ENCODE data around the gene SORBS1. TPM values are rescaled to one million over a fixed set of nuclear protein-coding genes. Genes with fewer than 3 reads are reported as not detected.

The SORBS1 gene
- total RNA-seq, 4 donors from 2014 or later: 23.3 to 359 (median 72.2) TPM

GRCh38 chr10:95547791-95548435 is 13.3 kb downstream of the SORBS1 start:
- no peak for DNase-seq
- H3K4me3 ChIP-seq: peak overlapping the region in 1 of 4 donors; percentile 24
- TF ChIP-seq CTCF (IDR thresholded peaks at IDR 0.05) (no peak), POLR2A (IDR thresholded peaks at IDR 0.05) (no peak)
- H3K36me3 ChIP-seq: no peaks in the 10 kb centered on the region
- WGBS, 2 donors: 78 to 80% methylated on average over 3 of the region's 3 CpGs
- peaks cover 0 to 49% (median 0%) of the 10 kb centered on the region in 3 donors for H3K4me1 ChIP-seq
- peak overlapping the region in 3 of 4 donors; percentile 50 to 88 (median 57) for H3K27ac ChIP-seq
- intact Hi-C loops (cut with DNase I): no loop called here
- no peaks in the 10 kb centered on the region for H3K9me3 ChIP-seq
- H3K27me3 ChIP-seq: no peaks in the 10 kb centered on the region

GRCh38 chr10:95547197-95547596 is 14.0 kb downstream of the SORBS1 start:
- H3K36me3 ChIP-seq: no peaks in the 10 kb centered on the region
- no peaks in the 10 kb centered on the region for H3K9me3 ChIP-seq
- peak overlapping the region in 2 of 4 donors; percentile 45 to 88 for H3K27ac ChIP-seq
- peaks cover 0 to 55% (median 0%) of the 10 kb centered on the region in 3 donors for H3K4me1 ChIP-seq
- no peak overlapping the region for H3K4me3 ChIP-seq
- WGBS, 2 donors: 83 to 88% methylated on average over 1 to 3 of the region's 3 CpGs
- intact Hi-C loops (cut with DNase I): no loop called here
- no peak for DNase-seq
- no peaks in the 10 kb centered on the region for H3K27me3 ChIP-seq
- TF ChIP-seq CTCF (IDR thresholded peaks at IDR 0.05) (no peak), POLR2A (IDR thresholded peaks at IDR 0.05) (no peak)

GRCh38 chr10:95545981-95546380 is 15.2 kb downstream of the SORBS1 start:
- TF ChIP-seq CTCF (IDR thresholded peaks at IDR 0.05): no peak
- no peak for TF ChIP-seq POLR2A (IDR thresholded peaks at IDR 0.05)
- Histone ChIP-seq H3K4me3 (no peak overlapping the region), H3K9me3 (no peaks in the 10 kb centered on the region), H3K4me1 (peaks cover 0 to 65% (median 0%) of the 10 kb centered on the region in 3 donors), H3K27me3 (no peaks in the 10 kb centered on the region), H3K27ac (peak overlapping the region in 3 of 4 donors; percentile 82 to 88 (median 86)), H3K36me3 (no peaks in the 10 kb centered on the region)
- no peak for DNase-seq
- intact Hi-C loops (cut with DNase I): no loop called here
- 79 to 90% methylated on average over 2 of the region's 2 CpGs for WGBS, 2 donors

GRCh38 chr10:95544783-95545500 is 16.2 kb downstream of the SORBS1 start:
- TF ChIP-seq CTCF (IDR thresholded peaks at IDR 0.05): no peak
- TF ChIP-seq POLR2A (IDR thresholded peaks at IDR 0.05): no peak
- Histone ChIP-seq H3K27ac (peak overlapping the region; percentile 5 to 88 (median 84)), H3K27me3 (no peaks in the 10 kb centered on the region), H3K9me3 (no peaks in the 10 kb centered on the region), H3K36me3 (no peaks in the 10 kb centered on the region), H3K4me3 (peak overlapping the region in 1 of 4 donors; percentile 35), H3K4me1 (peaks cover 0 to 61% (median 0%) of the 10 kb centered on the region in 3 donors)
- DNase-seq: no peak
- 69 to 83% methylated on average over 9 of the region's 12 CpGs for WGBS, 2 donors
- intact Hi-C loops (cut with DNase I): no loop called here

- peaks cover 0 to 51% (median 0%) of the 10 kb centered on the region in 3 donors for H3K4me1 ChIP-seq
These were observed 17.7 kb downstream of the SORBS1 start for GRCh38 chr10:95543459-95543858.

More at GRCh38 chr10:95543459-95543858, 17.7 kb downstream of the SORBS1 start:
- no peaks in the 10 kb centered on the region for H3K9me3 ChIP-seq
- TF ChIP-seq CTCF (IDR thresholded peaks at IDR 0.05) (no peak), POLR2A (IDR thresholded peaks at IDR 0.05) (no peak)
- intact Hi-C loops (cut with DNase I): no loop called here
- 87 to 92% methylated on average over 4 of the region's 4 CpGs for WGBS, 2 donors
- H3K4me3 ChIP-seq: no peak overlapping the region
- H3K27ac ChIP-seq: peak overlapping the region in 3 of 4 donors; percentile 82 to 88 (median 86)
- no peaks in the 10 kb centered on the region for H3K27me3 ChIP-seq
- no peaks in the 10 kb centered on the region for H3K36me3 ChIP-seq
- no peak for DNase-seq
